Trophoblast cell (in vitro differentiated cells and primary cell): ENCODE results near the gene AMER2.

Experiments
- DNase-seq, 2 donors: peaks; one replicate each; pipeline ENCODE4 v3.0.0-alpha.2; 2016
- H2AFZ ChIP-seq: 2 replicates; pipeline ENCODE4 v1.6.1; 2013; ENCODE audit warnings: low read length, moderate library complexity, mild to moderate bottlenecking; ENCODE audit not compliant: insufficient read depth, poor library complexity
- H2AK5ac ChIP-seq: 2 replicates; pipeline ENCODE4 v1.6.1; 2013; ENCODE audit warnings: mild to moderate bottlenecking, low read length
- H2BK120ac ChIP-seq: 2 replicates; pipeline ENCODE4 v1.6.1; 2013; ENCODE audit warnings: low read length, mild to moderate bottlenecking, moderate library complexity; ENCODE audit not compliant: insufficient read depth, poor library complexity
- H2BK12ac ChIP-seq: 2 replicates; pipeline ENCODE4 v1.6.1; 2013; ENCODE audit warnings: mild to moderate bottlenecking, low read length, moderate library complexity
- H2BK5ac ChIP-seq: 2 replicates; pipeline ENCODE4 v1.6.1; 2013; ENCODE audit warnings: low read length, low read depth, moderate library complexity, mild to moderate bottlenecking; ENCODE audit not compliant: poor library complexity
- H3K14ac ChIP-seq: 2 replicates; pipeline ENCODE4 v1.6.1; 2013; ENCODE audit warnings: mild to moderate bottlenecking, low read length
- H3K18ac ChIP-seq: 2 replicates; pipeline ENCODE4 v1.6.1; 2013; ENCODE audit warnings: mild to moderate bottlenecking, low read length
- H3K23ac ChIP-seq: 2 replicates; pipeline ENCODE4 v1.6.1; 2013; ENCODE audit warnings: low read length
- H3K27ac ChIP-seq: 2 replicates; pipeline ENCODE4 v1.5.1; 2013; ENCODE audit warnings: low read depth, mild to moderate bottlenecking, inconsistent platforms, low read length, moderate library complexity
- H3K27me3 ChIP-seq: 2 replicates; pipeline ENCODE4 v1.6.1; 2013; ENCODE audit warnings: inconsistent platforms, mild to moderate bottlenecking, low read length, moderate library complexity; ENCODE audit not compliant: insufficient read depth
- H3K36me3 ChIP-seq, 2 experiments: 1 replicate in 1 of 2; 2 replicates in 1 of 2; pipeline ENCODE4 v1.6.1; 2013; ENCODE audit warnings: low read length in 2 of 2, mild to moderate bottlenecking in 2 of 2, moderate library complexity in 1 of 2; ENCODE audit not compliant: insufficient read depth in 2 of 2, control insufficient read depth in 1 of 2
- H3K4ac ChIP-seq: 2 replicates; pipeline ENCODE4 v1.6.1; 2013; ENCODE audit warnings: low read depth, mild to moderate bottlenecking, low read length, moderate library complexity
- H3K4me1 ChIP-seq, 2 experiments: 1 replicate in 1 of 2; 2 replicates in 1 of 2; pipeline ENCODE4 v1.6.1; 2013; ENCODE audit warnings: low read length in 2 of 2, mild to moderate bottlenecking in 2 of 2, moderate library complexity in 1 of 2; ENCODE audit not compliant: insufficient read depth in 2 of 2, control insufficient read depth in 1 of 2
- H3K4me2 ChIP-seq: 2 replicates; pipeline ENCODE4 v1.6.1; 2013; ENCODE audit warnings: inconsistent platforms, mild to moderate bottlenecking, low read length, moderate library complexity
- H3K4me3 ChIP-seq: 2 replicates; pipeline ENCODE4 v1.5.1; 2013; ENCODE audit warnings: mild to moderate bottlenecking, low read depth, low read length, inconsistent platforms
- H3K79me1 ChIP-seq: one replicate; pipeline ENCODE4 v1.6.1; 2013; ENCODE audit warnings: low read length
- H3K79me2 ChIP-seq: 2 replicates; pipeline ENCODE4 v1.6.1; 2013; ENCODE audit warnings: low read length, mild to moderate bottlenecking; ENCODE audit not compliant: control insufficient read depth, insufficient read depth, poor library complexity
- H3K9ac ChIP-seq: 2 replicates; pipeline ENCODE4 v1.6.1; 2013; ENCODE audit warnings: mild to moderate bottlenecking, low read length
- H3K9me3 ChIP-seq: 2 replicates; pipeline ENCODE4 v1.6.1; 2013; ENCODE audit warnings: low read depth, mild to moderate bottlenecking, control low read depth, inconsistent platforms, low read length; ENCODE audit not compliant: insufficient read depth
- H4K12ac ChIP-seq: 2 replicates; pipeline ENCODE4 v1.6.1; 2013; ENCODE audit warnings: low read depth, mild to moderate bottlenecking, low read length, moderate library complexity
- H4K8ac ChIP-seq: 2 replicates; pipeline ENCODE4 v1.6.1; 2013; ENCODE audit warnings: low read depth, mild to moderate bottlenecking, low read length, moderate library complexity
- H4K91ac ChIP-seq: one replicate; pipeline ENCODE4 v1.6.1; 2013; ENCODE audit warnings: low read depth, mild to moderate bottlenecking, low read length, moderate library complexity
- WGBS: extraction: QIAGEN DNeasy Blood & Tissue Kit; methylation state at CpG from one replicate; pipeline ENCODE4 v1.1.7; 2013; ENCODE audit warnings: missing lambda C conversion rate; ENCODE audit not compliant: insufficient read length, insufficient coverage; ENCODE audit errors: extremely low coverage; 5-methylcytosine and 5-hydroxymethylcytosine counted together

Gene AMER2

GRCh38 chr13:25181597-25181996, 9.5 kb upstream of the AMER2 start:
- H2AK5ac ChIP-seq = no peak overlapping the region
- no peak overlapping the region for H3K9ac ChIP-seq
- H3K36me3 ChIP-seq = no peaks in the 10 kb centered on the region
- H3K4me2 ChIP-seq = no peak overlapping the region
- H3K27ac ChIP-seq = no peak overlapping the region
- no peak overlapping the region for H2BK120ac ChIP-seq
- no peak overlapping the region for H3K4me3 ChIP-seq
- no peak overlapping the region for H3K14ac ChIP-seq
- no peak overlapping the region for H3K4ac ChIP-seq
- no peak overlapping the region for H4K12ac ChIP-seq
- no peak overlapping the region for H4K91ac ChIP-seq
- no peaks in the 10 kb centered on the region for H3K27me3 ChIP-seq
- no peak overlapping the region for H3K23ac ChIP-seq
- no CpG with 5 or more reads among the region's 3 CpGs for WGBS
- H3K79me1 ChIP-seq = no peaks in the 10 kb centered on the region
- no peak overlapping the region for H2AFZ ChIP-seq
- H2BK5ac ChIP-seq = no peak overlapping the region
- no peak for DNase-seq
- no peak overlapping the region for H2BK12ac ChIP-seq
- H3K4me1 ChIP-seq = peaks cover 0 to 2% of the 10 kb centered on the region in 2 experiments
- no peaks in the 10 kb centered on the region for H3K79me2 ChIP-seq
- H3K9me3 ChIP-seq = peaks cover 3% of the 10 kb centered on the region
- H4K8ac ChIP-seq = no peak overlapping the region
- no peak overlapping the region for H3K18ac ChIP-seq

- no peak overlapping the region for H2AFZ ChIP-seq
- H2BK12ac ChIP-seq = no peak overlapping the region
- H3K4me2 ChIP-seq = no peak overlapping the region
- no peaks in the 10 kb centered on the region for H3K36me3 ChIP-seq
- no peak for DNase-seq
- no CpG with 5 or more reads among the region's 3 CpGs for WGBS
- H4K8ac ChIP-seq = no peak overlapping the region
- no peaks in the 10 kb centered on the region for H3K79me2 ChIP-seq
- peaks cover 0 to 2% of the 10 kb centered on the region in 2 experiments for H3K4me1 ChIP-seq
- H4K91ac ChIP-seq = no peak overlapping the region
- no peak overlapping the region for H3K18ac ChIP-seq
- no peak overlapping the region for H3K27ac ChIP-seq
- no peak overlapping the region for H3K4ac ChIP-seq
- H3K9me3 ChIP-seq = peaks cover 3% of the 10 kb centered on the region
- no peaks in the 10 kb centered on the region for H3K79me1 ChIP-seq
- no peak overlapping the region for H2BK120ac ChIP-seq
- H4K12ac ChIP-seq = no peak overlapping the region
- no peak overlapping the region for H2BK5ac ChIP-seq
- no peak overlapping the region for H2AK5ac ChIP-seq
- no peak overlapping the region for H3K4me3 ChIP-seq
- H3K27me3 ChIP-seq = no peaks in the 10 kb centered on the region
- H3K9ac ChIP-seq = no peak overlapping the region
- H3K23ac ChIP-seq = no peak overlapping the region
- H3K14ac ChIP-seq = no peak overlapping the region
Observed at GRCh38 chr13:25180775-25181537, 8.9 kb upstream of the AMER2 start.

- Histone ChIP-seq H3K27me3 (no peaks in the 10 kb centered on the region), H3K79me1 (no peaks in the 10 kb centered on the region), H3K79me2 (no peaks in the 10 kb centered on the region), H3K36me3 (no peaks in the 10 kb centered on the region), H3K23ac (no peak overlapping the region), H2BK120ac (no peak overlapping the region), H2AK5ac (no peak overlapping the region), H3K4me1 (peaks cover 0 to 2% of the 10 kb centered on the region in 2 experiments), H3K18ac (no peak overlapping the region), H3K4ac (no peak overlapping the region), H2AFZ (no peak overlapping the region), H3K9ac (no peak overlapping the region), H4K8ac (no peak overlapping the region), H2BK12ac (no peak overlapping the region), H3K4me2 (no peak overlapping the region), H4K12ac (no peak overlapping the region), H4K91ac (no peak overlapping the region), H3K14ac (no peak overlapping the region), H2BK5ac (no peak overlapping the region), H3K9me3 (peaks cover 3% of the 10 kb centered on the region), H3K27ac (no peak overlapping the region), H3K4me3 (no peak overlapping the region)
- DNase-seq = no peak
- WGBS = no CpG with 5 or more reads among the region's 18 CpGs
Observed at GRCh38 chr13:25179832-25180774, 8.0 kb upstream of the AMER2 start.

DNA sequence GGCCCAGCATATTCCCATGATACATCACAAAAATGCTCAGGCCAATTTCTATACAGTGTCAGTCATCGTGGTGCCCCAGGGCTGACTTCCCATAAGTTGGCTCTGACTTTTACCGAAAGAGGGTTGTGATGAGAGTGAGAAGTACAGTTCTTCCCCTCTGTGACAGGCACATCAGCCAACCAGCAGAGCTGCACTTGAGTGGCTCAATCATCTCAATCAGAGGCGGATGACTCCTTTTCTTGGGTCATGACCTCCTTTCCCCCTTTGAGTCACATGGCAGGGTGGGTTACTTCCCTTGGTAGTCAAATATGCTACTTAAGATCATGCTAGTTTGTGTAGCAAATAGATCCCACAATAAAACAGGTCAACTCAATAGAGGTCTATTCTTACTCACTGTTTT, 6.9 kb upstream of the AMER2 start:
- peaks cover 0 to 2% of the 10 kb centered on the region in 2 experiments for H3K4me1 ChIP-seq
- no peak overlapping the region for H4K12ac ChIP-seq
- no CpG with 5 or more reads among the region's 3 CpGs for WGBS
- H3K79me2 ChIP-seq = no peaks in the 10 kb centered on the region
- H3K27me3 ChIP-seq = no peaks in the 10 kb centered on the region
- H4K91ac ChIP-seq = no peak overlapping the region
- H4K8ac ChIP-seq = no peak overlapping the region
- no peak overlapping the region for H2BK5ac ChIP-seq
- H3K4me3 ChIP-seq = no peak overlapping the region
- no peak overlapping the region for H3K18ac ChIP-seq
- no peaks in the 10 kb centered on the region for H3K36me3 ChIP-seq
- no peak overlapping the region for H3K14ac ChIP-seq
- H3K79me1 ChIP-seq = no peaks in the 10 kb centered on the region
- no peak overlapping the region for H3K23ac ChIP-seq
- H2BK120ac ChIP-seq = no peak overlapping the region
- H3K9ac ChIP-seq = no peak overlapping the region
- DNase-seq = no peak
- no peak overlapping the region for H2AK5ac ChIP-seq
- no peak overlapping the region for H3K4ac ChIP-seq
- H2AFZ ChIP-seq = no peak overlapping the region
- H3K9me3 ChIP-seq = peaks cover 3% of the 10 kb centered on the region
- no peak overlapping the region for H3K4me2 ChIP-seq
- H2BK12ac ChIP-seq = no peak overlapping the region
- no peak overlapping the region for H3K27ac ChIP-seq
